Inflammatory macrophage treated with lipopolysaccharide for 4 hours (primary cell): ENCODE results near the gene METTL9.
"Not testable (repeated sequence)": the region's sequence is repeated elsewhere in the genome, so short reads cannot be mapped to it uniquely, and the experiment has no call there.

Experiments
- DNase-seq: peaks from one replicate; pipeline ENCODE4 v3.0.0-alpha.2; 2020

Gene METTL9

DNA sequence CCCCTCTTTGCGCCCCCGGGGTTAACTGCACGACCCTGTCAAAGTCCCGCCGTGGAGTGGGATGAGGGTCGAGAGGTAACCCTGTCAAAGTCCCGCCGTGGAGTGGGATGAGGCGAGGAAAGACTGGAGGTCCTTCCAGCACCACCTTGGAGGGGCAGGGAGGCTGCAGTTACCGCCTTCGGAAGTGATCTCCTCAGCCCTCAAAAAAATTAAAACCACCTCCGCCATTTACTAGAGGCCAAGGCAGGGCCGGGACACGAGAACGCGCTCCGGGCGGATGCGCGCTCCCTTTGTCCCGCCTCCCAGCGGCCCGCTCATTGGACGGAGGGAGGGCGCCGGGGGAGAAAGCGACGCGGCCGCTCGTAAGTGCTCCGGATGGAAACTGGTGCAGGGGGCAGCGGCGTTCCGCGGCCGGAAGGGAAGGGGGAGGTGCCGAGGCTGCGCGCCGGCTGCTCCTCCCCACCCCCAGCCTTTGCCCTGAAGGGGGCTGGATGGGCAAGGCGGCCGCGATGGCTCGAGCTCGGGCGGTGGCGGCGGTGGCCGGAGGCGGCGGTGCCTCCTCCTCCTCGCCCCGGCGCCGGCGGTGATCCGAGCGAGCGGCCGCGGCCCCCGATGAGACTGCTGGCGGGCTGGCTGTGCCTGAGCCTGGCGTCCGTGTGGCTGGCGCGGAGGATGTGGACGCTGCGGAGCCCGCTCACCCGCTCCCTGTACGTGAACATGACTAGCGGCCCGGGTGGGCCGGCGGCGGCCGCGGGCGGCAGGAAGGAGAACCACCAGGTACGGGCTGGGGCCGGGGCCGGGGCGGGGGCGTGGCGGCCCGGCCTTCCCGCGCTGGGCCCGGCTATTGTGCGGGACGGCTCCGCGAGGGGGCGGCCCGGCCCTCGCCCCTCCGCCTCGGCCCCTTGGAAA, at the start of gene METTL9:
TSS of gene METTL9 (plus strand) at position 456 of the 909 bp plus-strand sequence. CDS start at position 613, 157 bp downstream.
- peak; percentile 94 for DNase-seq

DNA sequence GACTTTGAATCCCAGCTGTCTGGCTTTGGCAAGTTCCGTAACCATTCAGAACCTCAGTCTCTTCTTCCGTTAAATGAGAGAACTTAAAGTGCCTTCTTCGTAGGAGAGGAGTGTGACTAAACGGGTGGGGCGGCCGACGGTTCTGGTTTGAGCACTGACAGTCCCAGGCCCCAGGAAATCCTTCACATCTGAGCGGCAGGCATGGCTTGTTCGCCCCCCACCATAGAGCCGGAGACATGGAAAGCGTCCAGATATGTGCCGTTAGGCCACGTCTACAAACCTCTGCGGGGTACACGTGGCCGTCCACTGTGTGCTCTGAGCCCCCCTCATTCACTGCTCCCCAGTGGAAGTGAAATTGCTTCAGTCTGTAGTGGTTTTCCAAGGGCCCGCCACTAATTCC, 49.4 kb upstream of the METTL9 start:
- not testable (repeated sequence) for DNase-seq

DNA sequence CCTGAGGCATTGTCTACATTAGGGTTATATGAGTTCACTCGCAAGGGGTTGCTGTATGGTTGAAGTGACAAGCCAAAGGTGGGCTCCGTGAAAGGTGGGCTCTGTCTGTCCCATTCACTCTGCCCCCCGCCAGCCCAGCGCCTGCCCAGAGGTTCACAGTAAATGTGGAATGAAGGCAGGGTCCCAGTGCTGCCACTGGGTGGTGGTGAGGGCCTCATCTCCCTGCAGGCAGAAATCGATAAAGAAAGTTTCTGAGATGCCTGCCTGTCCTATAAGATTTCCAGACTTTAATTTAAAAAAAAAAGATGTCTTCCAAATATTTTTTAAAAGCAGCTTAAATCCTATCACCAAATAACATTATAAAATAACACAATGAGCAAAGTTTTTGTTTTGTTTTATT, 48.9 kb upstream of the METTL9 start:
- not testable (repeated sequence) for DNase-seq

DNA sequence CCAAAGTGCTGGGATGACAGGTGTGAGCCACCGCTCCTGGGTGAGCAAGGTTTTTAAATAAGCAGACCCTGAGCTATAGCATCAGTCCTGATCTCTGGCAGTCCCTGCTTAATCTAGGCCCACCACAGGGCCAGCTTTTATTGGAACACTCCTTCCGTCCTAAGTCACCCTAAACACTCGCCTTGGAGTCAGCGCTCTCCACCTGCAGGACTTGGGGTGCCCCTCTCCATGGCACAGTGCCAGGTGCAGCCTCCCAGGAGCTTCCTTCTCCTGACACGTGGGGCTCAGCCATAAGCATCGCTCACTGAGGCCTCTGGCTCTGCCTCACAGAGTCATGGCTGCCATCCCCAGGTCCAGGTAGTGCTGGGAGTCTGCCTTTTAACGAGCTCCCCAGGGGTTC, 48.3 kb upstream of the METTL9 start:
- DNase-seq: not testable (repeated sequence)

DNA sequence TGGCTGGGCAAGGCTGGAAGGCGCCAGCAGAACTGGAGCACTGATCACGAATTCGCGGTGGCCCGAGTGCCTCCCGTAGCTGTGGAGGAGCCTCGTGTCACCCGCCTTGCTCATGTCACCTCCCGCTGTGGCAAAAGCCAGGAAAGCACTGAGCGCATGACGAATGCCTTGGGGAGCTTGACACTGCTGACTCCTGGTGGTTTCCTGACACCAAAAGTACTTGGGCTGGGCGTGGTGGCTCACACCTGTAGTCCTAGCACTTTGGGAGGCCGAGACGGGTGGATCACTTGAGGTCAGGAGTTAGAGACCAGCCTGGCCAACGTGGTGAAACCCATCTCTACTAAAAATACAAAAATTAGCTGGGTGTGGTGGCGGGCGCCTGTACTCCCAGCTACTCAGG, 47.8 kb upstream of the METTL9 start:
- not testable (repeated sequence) for DNase-seq

DNA sequence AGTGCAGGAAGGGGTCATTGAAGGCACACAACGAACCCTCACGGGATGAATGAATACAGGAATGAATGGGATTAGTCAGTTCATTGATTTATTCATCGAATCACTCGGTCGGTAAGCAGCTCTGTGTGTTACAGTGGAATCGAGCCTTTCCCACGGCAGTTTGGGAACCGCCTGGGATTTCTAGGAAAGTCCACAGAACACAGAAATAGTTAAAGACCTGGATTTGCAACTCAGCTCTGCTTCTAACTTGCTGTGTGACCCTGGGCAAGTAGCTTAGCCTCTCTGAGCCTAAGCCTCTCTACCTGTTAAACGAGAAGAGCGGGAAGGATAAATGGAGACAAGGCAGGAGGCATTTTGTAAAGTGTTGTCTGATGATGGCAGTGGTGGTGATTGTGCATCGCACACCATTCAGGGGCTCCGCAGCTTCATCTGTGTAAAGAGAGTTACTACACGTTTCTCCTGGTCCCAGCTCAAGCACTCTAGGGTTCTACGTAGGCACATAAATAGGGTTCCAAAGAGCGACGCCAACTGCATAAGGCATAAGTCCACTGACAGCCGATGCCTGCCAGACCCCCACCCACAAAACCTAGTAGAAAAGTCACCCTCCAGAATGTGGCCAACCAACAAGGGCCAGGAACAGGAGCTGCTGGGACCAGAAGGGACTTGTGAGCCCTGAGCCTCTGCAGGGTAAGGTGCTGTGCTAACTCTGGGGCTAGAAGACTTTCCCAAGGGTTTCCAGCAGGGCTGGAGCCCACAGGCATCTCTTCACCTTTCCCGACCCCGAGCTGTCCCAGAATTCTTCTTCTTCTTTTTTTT, 45.7 kb upstream of the METTL9 start:
- DNase-seq: not testable (repeated sequence)

DNA sequence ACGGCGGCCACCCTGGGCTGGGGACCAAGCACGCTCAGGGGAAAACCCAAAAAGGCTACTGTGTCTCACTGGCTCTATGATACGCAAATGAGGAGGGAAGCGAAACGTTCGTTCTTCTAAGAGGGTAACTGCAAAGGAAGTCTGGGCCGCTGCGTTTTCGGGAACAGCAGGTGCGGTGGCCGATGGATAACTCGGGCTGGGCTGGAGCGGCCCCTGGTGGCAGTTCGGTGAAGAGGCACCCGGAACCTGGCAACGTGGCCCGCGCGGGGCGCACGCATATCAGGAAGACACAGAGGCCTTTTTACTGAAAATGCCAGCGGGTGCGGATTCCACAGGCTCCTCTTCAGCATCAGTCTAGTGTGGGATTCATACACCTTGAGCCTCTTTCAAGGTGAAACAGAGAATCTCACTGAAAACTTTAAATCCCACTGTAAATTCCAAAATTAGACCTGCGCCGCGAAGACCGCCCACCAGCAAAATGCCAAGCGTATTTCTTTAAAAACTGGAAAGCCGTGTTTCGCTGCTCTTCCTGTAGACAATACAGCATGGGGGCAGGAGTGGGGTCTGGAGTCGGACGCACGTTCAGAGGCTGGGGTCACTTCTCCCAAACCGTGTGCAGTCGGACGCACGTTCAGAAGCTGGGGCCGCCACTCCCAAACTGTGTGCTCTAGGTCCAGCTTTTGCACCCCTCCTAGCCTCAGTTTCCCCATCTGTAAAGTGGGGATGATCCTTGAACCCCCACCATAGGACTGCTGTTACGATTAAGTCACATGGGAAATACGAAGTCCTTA, 44.4 kb upstream of the METTL9 start:
- DNase-seq: peak; percentile 88

DNA sequence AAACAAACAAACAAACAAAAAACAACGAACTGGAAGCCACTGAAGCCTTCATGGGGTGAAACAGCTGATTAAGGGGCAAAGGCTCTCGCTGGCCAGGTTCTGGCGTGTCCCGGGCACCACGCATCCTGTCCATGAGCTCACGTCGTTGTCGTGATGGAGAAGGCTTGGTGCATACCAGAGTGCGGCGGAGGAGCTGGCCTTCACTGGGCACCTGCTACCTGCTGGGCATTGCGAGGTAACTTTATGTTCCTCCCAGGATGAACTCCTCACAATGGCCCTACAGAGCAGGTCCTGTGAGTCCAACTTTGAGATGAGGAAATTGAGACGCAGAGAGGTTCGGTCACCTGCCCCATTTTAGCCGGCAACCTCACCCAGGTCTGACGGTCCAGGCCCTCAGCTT, 43.8 kb upstream of the METTL9 start:
- not testable (repeated sequence) for DNase-seq

DNA sequence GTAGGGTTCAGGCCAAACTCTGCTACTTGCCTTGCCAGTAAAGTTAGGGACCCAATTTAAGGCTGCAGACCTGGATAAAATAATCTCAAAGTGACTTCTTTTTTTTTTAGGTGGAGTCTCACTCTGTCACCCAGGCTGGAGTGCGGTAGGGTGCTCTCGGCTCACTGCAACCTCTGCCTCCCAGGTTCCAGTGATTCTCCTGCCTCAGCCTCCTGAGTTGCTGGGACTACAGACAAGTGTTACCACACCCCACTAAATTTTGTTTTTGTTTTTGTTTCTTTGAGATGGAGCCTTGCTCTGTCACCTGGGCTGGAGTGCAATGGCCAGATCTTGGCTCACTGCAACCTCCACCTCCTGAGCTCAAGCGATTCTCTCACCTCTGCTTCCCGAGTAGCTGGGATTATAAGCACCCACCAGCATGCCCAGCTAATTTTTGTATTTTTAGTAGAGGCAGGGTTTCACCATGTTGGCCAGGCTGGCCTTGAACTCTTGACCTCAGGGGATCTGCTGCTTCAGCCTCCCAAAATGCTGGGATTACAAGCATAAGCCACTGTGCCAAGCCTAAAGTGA, 43.3 kb upstream of the METTL9 start:
- DNase-seq: not testable (repeated sequence)

DNA sequence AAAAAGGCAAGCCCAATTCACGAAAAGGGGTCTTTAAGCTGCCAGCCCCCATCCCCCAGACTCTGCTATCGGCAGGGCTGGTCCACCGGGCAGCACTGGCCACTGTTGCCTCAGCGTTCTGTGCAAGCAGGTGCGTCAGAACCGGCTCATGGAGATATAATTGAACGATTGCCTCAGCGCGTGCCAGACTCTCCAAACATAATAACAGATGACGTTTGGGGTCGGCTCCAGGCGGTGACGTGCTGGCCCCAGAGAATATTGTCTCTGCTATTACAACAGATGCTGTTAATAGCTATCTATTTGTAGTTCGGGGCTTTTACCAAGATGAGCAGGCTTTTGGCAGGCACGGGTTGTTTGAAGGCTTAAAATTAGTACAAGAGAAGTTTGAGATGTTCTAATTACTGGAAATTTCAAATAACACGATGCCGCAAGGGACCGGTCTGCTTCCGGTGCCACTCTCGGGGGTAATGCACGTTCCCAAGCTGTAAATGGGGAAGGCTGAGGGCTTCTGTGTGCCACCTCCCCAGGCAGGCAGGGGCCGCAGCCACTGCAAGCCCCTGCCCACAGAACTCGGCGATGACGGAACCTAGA, 42.6 kb upstream of the METTL9 start:
- DNase-seq: not testable (repeated sequence)

DNA sequence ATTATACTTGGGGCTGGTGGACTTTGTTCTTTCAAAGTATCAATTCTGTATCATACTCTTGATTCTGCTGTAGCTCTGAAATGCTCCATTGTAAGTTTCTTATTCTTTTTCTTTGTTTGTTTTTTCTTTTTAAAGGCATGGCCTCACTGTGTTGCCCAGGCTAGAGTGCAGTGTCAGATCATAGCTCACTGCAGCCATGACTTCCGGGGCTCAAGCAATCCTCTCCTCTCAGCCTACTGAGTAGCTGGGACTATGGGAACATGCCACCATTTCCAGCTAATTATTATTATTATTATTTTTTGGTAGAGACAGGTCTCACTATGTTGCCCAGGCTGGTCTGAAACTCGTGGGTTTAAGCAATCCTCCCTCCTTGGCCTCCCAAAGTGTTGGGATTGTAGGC, 38.9 kb upstream of the METTL9 start:
- no peak for DNase-seq

DNA sequence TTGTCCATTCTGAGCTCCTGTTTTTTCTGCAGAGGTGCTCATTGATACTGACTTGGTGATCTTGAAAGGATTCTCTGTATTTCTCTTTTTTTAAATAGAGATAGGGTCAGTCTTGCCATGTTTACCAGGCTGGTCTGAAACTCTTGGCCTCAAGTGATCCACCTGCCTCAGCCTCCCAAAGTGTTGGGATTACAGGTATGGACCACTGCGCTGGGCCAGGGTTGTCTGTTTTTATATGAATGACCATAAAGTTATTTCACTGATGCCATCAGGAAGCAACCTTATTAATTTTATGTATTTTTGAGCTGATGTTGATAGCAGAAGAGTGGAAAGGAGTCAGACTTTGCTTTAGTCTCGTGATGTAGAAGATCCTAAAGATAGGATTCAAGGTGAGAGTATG, 35.7 kb upstream of the METTL9 start:
- no peak for DNase-seq

DNA sequence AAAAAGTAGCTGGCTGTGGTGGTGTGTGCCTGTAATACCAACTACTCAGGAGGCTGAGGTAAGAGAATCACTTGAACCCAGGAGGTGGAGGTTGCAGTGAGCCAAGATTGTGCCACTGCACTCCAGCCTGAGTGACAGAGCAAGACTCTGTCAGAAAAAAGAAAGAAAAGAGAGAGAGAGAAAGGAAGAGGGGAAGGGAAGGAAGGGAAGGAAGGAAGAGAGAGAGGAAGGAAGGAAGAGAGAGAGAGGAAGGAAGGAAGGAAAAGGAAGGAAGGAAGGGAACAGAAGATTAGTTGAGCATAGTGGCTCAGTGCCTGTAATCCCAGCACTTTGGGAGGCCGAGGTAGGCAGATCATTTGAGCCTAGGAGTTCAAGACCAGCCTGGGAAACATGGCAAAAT, 35.0 kb upstream of the METTL9 start:
- DNase-seq: not testable (repeated sequence)

DNA sequence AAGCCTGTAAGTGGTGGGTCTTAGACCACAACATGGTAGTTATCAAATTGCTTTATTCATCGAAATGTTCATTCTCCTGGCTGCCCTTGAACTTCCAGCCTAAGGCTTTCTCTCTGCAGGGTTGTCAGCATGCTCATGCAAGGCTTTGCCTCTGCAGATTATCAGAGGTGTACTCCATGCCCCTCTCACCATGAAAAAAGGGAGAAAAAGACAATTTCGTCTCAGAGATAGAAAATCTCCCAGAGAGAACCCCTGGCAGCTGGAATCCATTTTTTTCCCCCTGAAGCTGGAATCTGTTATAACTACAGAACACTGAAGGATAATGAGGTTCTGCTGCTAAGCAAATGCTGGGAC, 33.9 kb upstream of the METTL9 start:
- no peak for DNase-seq

DNA sequence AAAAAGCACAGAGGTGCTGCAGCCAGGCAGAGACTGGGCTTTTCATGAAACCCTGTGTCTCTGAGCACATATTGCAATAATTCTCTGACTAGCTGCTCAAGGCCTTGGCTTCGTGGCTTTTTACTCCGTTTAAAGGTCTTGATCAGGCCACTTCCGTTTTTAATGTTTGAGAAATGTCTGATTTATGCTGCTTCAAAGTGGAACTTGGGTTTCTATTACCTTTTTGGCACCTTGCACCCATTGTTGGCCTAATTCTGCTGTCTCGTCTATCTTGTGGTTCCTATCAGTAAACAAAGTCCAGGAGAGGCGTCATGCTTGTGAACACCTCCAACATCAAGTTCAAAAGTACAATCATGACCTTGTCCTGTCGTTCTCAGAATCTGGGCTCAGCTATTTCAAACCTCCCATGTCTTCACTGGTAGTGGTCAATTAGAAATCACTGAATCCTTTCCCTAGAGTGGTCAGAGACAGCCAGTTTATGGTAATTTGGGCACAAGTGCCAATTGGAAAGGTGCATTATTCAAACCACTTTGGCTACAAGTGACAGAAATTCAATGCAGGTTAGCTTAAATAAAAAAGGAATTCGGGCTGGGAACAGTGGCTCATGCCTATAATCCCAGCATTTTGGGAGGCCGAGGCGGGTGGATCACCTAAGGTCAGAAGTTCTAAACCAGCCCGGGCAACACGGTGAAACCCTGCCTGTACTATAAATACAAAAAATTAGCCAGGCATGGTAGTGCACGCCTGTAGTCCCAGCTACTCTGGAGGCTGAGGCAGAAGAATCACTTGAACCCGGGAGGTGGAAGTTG, 33.3 kb upstream of the METTL9 start:
- peak; percentile 57 for DNase-seq

DNA sequence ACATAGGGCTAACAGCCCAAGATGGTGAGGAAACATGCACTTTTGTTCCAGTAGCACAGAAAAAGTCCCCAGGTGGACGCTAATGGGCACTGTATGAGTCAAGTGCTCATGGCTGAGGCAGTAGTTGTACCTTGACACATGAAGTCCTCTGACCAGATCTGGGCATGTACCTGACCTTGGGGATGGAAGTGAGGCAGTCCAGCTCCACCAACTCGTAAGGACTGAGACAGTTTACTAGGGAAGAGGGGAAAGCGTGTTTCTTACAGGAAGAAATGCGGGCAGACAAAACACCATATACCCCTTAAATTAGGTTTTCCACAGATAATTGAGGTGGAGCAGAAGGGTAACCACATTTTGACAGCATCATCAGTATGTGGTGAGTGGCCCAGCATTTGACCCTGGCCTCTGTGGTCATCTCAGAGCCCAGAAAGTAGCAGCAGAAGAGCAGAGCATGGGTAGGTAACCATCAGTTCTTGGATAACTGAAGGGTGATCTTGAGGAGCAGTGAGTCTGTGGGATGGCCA, 32.4 kb upstream of the METTL9 start:
- DNase-seq: no peak

DNA sequence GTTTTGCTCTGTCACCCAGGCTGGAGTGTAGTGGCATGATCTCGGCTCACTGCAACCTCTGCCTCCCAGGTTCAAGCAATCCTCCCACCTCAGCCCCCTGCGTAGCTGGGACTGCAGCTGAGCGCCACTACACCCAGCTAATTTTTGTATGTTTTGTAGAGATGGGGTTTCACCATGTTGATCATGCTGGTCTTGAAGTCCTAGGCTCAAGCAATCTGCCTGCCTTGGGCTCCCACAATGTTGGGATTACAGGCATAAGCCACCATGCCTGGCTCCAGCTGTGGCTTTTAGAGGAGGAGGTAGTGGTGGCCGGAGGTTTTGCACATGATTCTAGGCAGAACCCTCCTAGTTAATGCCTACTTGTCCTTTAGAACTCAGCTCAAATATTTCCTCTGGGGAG, 31.9 kb upstream of the METTL9 start:
- DNase-seq: not testable (repeated sequence)

DNA sequence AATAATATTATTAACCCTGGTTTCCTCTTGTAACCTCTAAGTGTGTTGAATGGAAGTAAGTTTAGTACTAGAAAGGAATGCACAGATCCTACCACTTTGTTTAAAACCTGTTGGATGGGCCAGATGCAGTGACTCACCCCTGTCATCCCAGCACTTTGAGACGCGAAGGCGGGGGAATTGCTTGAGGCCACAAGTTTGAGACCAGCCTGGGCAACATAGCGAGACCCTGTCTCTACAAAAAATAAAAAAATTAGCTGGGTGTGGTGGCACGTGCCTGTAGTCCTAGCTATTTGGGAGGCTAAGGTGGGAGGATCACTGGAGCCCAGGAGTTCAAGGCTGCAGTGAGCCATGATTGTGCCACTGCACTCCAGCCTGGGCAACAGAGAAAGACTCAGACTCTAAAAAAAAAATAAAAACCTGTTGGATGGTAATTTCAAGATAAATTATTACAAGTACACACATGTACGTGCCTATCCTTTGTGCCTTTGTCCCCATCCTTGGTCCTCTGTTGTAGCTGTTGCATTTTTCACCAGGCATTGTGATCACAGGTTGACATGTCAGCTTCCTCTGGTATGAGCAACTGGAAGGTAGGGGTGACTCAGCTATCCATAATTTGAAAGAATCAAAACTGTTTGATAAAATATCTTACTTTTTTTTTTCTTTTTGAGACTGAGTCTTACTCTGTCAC, 30.7 kb upstream of the METTL9 start:
- DNase-seq: no peak

DNA sequence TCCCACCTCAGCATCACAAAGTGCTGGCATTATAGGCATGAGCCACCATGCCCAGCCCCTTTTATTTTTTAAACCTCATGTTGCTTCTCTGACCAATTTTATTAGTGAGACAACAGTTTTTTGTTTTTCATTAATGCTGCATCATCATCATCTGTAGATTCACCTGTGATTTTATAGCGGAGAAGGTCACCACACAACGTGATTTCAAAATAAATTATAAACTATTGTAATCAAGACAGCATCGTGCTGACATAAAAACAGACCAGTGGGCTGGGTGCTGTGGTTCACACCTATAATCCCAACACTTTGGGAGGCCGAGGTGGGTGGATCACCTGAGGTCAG, 28.7 kb upstream of the METTL9 start:
- no peak for DNase-seq

DNA sequence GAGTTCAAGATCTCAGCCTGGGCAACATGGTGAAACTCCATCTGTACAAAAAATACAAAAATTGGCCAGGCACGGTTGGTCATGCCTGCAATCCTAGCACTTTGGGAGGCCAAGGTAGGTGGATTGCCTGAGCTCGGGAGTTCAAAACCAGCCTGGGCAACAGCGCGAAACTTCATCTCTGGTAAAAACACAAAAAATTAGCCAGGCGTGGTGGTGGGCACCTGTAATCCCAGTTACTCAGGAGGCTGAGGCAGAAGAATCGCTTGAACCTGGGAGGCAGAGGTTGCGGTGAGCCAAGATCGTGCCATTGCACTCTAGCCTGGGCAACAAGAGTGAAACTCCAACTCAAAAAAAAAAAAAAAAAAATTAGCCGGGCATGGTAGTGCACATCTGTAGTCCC, 25.9 kb upstream of the METTL9 start:
- not testable (repeated sequence) for DNase-seq

DNA sequence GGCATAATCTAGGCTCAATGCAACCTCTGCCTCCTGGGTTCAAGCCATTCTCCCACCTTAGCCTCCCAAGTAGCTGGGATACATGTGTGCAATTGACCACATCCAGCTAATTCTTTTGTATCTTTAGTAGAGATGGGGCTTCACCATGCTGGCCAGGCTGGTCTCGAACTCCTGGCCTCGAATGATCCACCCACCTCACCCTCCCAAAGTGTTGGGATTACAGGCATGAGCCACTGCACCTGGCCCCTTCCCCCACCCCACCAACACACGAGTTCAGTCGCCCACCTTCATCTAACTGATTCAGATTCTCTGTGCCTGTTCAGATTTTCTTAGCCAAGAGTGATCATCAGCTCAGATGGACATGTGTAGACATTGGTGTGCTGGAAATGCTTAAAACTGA, 25.0 kb upstream of the METTL9 start:
- no peak for DNase-seq
